HEK293 (cell line): Measurements from ENCODE around the gene FAM13B.

ENCODE experiments used
- CTCF ChIA-PET: fragments of 350-600 bp; formaldehyde crosslinking; extraction: SDS; loops from one replicate; lab custom pipeline; 2021; ENCODE audit warnings: antibody characterized with exemption; lab: Yijun Ruan, JAX
- POLR2A ChIA-PET: fragments of 300-600 bp; formaldehyde crosslinking; extraction: SDS; loops from one replicate; lab custom pipeline; 2020; ENCODE audit warnings: antibody characterized with exemption, inconsistent platforms; lab: Yijun Ruan, JAX
- H3K27ac ChIP-seq: fragments of 200-500 bp; sonication (Bioruptor generic); 2 replicates; pipeline ENCODE4 v1.5.1; 2014; ENCODE audit warnings: low read depth, low read length, control low read depth, inconsistent platforms; ENCODE audit errors: extremely low read depth
- H3K36me3 ChIP-seq, 2 experiments: fragments of 200-500 bp in 1 of 2; sonication (Bioruptor generic) in 1 of 2; 1 replicate in 1 of 2; 2 replicates in 1 of 2; pipeline ENCODE4 v1.5.1; 2014 to 2017; ENCODE audit warnings: inconsistent platforms in 2 of 2, low read length in 2 of 2; ENCODE audit not compliant: control insufficient read depth in 2 of 2, insufficient read depth in 1 of 2
- H3K4me1 ChIP-seq: fragments of 200-500 bp; sonication (Bioruptor generic); 2 replicates; pipeline ENCODE4 v1.5.1; 2014; ENCODE audit warnings: mild to moderate bottlenecking, low read length, inconsistent platforms; ENCODE audit not compliant: control insufficient read depth, insufficient read depth
- H3K4me3 ChIP-seq: 2 replicates; pipeline ENCODE4 v1.5.1; 2011; ENCODE audit warnings: low read depth, mild to moderate bottlenecking, control low read depth, low read length, moderate library complexity
- H3K9me3 ChIP-seq: fragments of 200-500 bp; sonication (Bioruptor generic); 2 replicates; pipeline ENCODE4 v1.5.1; 2014; ENCODE audit warnings: low read depth, low read length, inconsistent platforms; ENCODE audit not compliant: control insufficient read depth, insufficient read depth
- BCL11B ChIP-seq: fragments of 450-650 bp; formaldehyde crosslinking; IDR thresholded peaks from 2 replicates; pipeline ENCODE4 v1.5.1; 2016; ENCODE audit warnings: low read depth, missing biosample characterization, missing genetic modification characterization
- KLF16 ChIP-seq: fragments of 450-650 bp; formaldehyde crosslinking; IDR thresholded peaks from 2 replicates; pipeline ENCODE4 v1.5.1; 2017; ENCODE audit warnings: missing biosample characterization, missing genetic modification characterization
- ZBTB1 ChIP-seq: fragments of 450-650 bp; formaldehyde crosslinking; IDR thresholded peaks from 2 replicates; pipeline ENCODE4 v1.5.1; 2016; ENCODE audit warnings: missing biosample characterization, missing genetic modification characterization
- ZBTB21 ChIP-seq: fragments of 450-650 bp; formaldehyde crosslinking; IDR thresholded peaks from 2 replicates; pipeline ENCODE4 v1.5.1; 2017; ENCODE audit warnings: missing biosample characterization, missing genetic modification characterization
- ZFP3 ChIP-seq: fragments of 450-650 bp; formaldehyde crosslinking; IDR thresholded peaks from 2 replicates; pipeline ENCODE4 v1.5.1; 2016; ENCODE audit warnings: low read depth, missing biosample characterization, missing genetic modification characterization
- ZNF121 ChIP-seq: fragments of 450-650 bp; formaldehyde crosslinking; IDR thresholded peaks from 2 replicates; pipeline ENCODE4 v1.5.1; 2016; ENCODE audit warnings: missing biosample characterization, missing genetic modification characterization
- ZNF132 ChIP-seq: fragments of 450-650 bp; formaldehyde crosslinking; IDR thresholded peaks from 2 replicates; pipeline ENCODE4 v1.5.1; 2017; ENCODE audit warnings: missing biosample characterization, missing genetic modification characterization, borderline replicate concordance
- ZNF23 ChIP-seq: fragments of 450-650 bp; formaldehyde crosslinking; IDR thresholded peaks from 2 replicates; pipeline ENCODE4 v1.5.1; 2016; ENCODE audit warnings: missing biosample characterization, missing genetic modification characterization, borderline replicate concordance
- ZNF544 ChIP-seq: fragments of 450-650 bp; formaldehyde crosslinking; IDR thresholded peaks from 2 replicates; pipeline ENCODE4 v1.5.0; 2017; ENCODE audit warnings: missing biosample characterization, missing genetic modification characterization
- ZNF626 ChIP-seq: fragments of 450-650 bp; sonication (Bioruptor Pico); formaldehyde crosslinking; IDR thresholded peaks from 2 replicates; pipeline ENCODE4 v1.5.1; 2018; ENCODE audit warnings: missing biosample characterization, missing genetic modification characterization, inconsistent platforms
- ZNF76 ChIP-seq: fragments of 450-650 bp; formaldehyde crosslinking; IDR thresholded peaks from 2 replicates; pipeline ENCODE4; 2016; ENCODE audit warnings: low read depth, missing biosample characterization, missing genetic modification characterization, borderline replicate concordance
- ZNF837 ChIP-seq: fragments of 450-650 bp; formaldehyde crosslinking; IDR thresholded peaks from 2 replicates; pipeline ENCODE4 v1.5.1; 2016; ENCODE audit warnings: missing biosample characterization, missing genetic modification characterization
- ZNF843 ChIP-seq: fragments of 450-650 bp; formaldehyde crosslinking; IDR thresholded peaks from 2 replicates; pipeline ENCODE4 v1.5.1; 2016; ENCODE audit warnings: missing biosample characterization, missing genetic modification characterization
- TF ChIP-seq, protein P1 (sequence below): fragments of 450-650 bp; formaldehyde crosslinking; optimal IDR thresholded peaks from 2 replicates; pipeline ENCODE3; 2016; ENCODE audit warnings: missing biosample characterization, mild to moderate bottlenecking, missing genetic modification characterization
- TF ChIP-seq, protein P2 (sequence below): fragments of 450-650 bp; formaldehyde crosslinking; IDR thresholded peaks from 2 replicates; pipeline ENCODE4 v1.5.1; 2016; ENCODE audit warnings: missing biosample characterization, missing genetic modification characterization
- TF ChIP-seq, protein P3 (sequence below): fragments of 450-650 bp; formaldehyde crosslinking; IDR thresholded peaks from 2 replicates; pipeline ENCODE4 v1.5.1; 2016; ENCODE audit warnings: missing biosample characterization, missing genetic modification characterization
- TF ChIP-seq, protein P4 (sequence below): fragments of 450-650 bp; formaldehyde crosslinking; IDR thresholded peaks from 2 replicates; pipeline ENCODE4 v1.5.1; 2016; ENCODE audit warnings: missing biosample characterization, missing genetic modification characterization
- TF ChIP-seq, protein P5 (sequence below): fragments of 450-650 bp; formaldehyde crosslinking; IDR thresholded peaks from 2 replicates; pipeline ENCODE4 v1.5.1; 2016; ENCODE audit warnings: missing biosample characterization, missing genetic modification characterization

The FAM13B gene

DNA sequence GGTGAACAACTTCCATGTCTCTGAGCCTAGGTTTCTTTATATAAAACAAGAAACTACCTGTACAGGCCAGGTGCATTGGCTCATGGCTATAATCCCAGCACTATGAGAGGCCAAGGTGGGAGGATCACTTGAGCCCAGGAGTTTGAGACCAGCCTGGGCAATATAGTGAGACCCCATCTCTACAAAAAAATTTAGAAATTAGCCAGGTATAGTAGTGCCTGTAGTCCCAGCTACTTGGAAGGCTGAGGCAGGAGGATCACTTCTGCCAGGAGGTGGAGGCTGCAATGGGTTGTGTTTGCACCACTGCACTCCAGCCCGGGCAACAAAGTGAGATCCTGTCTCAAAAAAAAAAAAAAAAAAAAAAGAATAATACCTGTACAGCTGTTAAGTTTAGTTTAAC, 11.1 kb downstream of the FAM13B start:
- no peaks in the 10 kb centered on the region for H3K9me3 ChIP-seq
- no peak for TF ChIP-seq ZNF23 (tag by site-specific recombination)
- peak; percentile 82 for TF ChIP-seq ZNF121
- TF ChIP-seq, all 188 proteins: peak for 1
- H3K36me3 ChIP-seq = peaks cover 12 to 37% of the 10 kb centered on the region in 2 experiments
- H3K4me1 ChIP-seq = 0 out of 2 replicates have a peak, but pooled peaks cover 2% of the 10 kb centered on the region
- ChIA-PET POLR2A (interaction anchor here (0.7 kb wide), 1 partner anchor 11 kb away, joined by 3 read pairs; no protein-coding TSS in a partner anchor), CTCF (interaction anchor here (1.7 kb wide), 1 partner anchor 14 kb away, joined by 5 read pairs; no protein-coding TSS in a partner anchor)
- H3K27ac ChIP-seq = no peak overlapping the region
- no peak overlapping the region for H3K4me3 ChIP-seq

DNA sequence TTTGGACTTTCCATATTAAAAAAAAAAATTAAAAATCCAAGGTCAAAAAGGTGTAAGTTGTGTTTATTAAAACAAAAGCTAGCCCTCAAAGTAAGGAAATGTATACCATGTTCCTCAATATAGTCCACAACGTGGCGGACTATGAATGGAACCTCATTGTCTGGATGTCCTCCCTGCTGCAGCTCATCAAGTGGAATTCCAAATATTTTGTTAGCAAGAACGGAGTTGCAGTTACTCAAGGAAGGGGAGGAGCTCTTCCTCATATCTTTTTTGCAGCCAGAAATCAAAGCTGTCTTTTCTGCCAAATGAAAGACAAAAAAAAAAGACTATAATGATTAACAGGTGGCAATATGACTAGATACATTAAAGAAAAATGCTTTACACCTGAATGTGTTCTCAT, 14.0 kb downstream of the FAM13B start:
- H3K4me3 ChIP-seq = no peak overlapping the region
- H3K9me3 ChIP-seq = no peaks in the 10 kb centered on the region
- H3K36me3 ChIP-seq = peaks cover 28 to 58% of the 10 kb centered on the region in 2 experiments
- no peak overlapping the region for H3K27ac ChIP-seq
- no peaks in the 10 kb centered on the region for H3K4me1 ChIP-seq
- TF ChIP-seq, protein P1, sequence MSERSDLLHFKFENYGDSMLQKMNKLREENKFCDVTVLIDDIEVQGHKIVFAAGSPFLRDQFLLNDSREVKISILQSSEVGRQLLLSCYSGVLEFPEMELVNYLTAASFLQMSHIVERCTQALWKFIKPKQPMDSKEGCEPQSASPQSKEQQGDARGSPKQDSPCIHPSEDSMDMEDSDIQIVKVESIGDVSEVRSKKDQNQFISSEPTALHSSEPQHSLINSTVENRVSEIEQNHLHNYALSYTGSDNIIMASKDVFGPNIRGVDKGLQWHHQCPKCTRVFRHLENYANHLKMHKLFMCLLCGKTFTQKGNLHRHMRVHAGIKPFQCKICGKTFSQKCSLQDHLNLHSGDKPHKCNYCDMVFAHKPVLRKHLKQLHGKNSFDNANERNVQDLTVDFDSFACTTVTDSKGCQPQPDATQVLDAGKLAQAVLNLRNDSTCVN (tag by site-specific recombination) = no peak
- TF ChIP-seq KLF16 (tag by site-specific recombination) (no peak), ZBTB21 (tag by site-specific recombination) (no peak), BCL11B (tag by site-specific recombination) (no peak), ZNF544 (tag by site-specific recombination) (no peak), ZBTB1 (tag by site-specific recombination) (no peak), ZNF626 (tag by site-specific recombination) (no peak), ZNF843 (tag by site-specific recombination) (no peak), ZFP3 (tag by site-specific recombination) (no peak), ZNF132 (no peak), ZNF76 (no peak), ZNF837 (no peak)
- TF ChIP-seq, protein P2, sequence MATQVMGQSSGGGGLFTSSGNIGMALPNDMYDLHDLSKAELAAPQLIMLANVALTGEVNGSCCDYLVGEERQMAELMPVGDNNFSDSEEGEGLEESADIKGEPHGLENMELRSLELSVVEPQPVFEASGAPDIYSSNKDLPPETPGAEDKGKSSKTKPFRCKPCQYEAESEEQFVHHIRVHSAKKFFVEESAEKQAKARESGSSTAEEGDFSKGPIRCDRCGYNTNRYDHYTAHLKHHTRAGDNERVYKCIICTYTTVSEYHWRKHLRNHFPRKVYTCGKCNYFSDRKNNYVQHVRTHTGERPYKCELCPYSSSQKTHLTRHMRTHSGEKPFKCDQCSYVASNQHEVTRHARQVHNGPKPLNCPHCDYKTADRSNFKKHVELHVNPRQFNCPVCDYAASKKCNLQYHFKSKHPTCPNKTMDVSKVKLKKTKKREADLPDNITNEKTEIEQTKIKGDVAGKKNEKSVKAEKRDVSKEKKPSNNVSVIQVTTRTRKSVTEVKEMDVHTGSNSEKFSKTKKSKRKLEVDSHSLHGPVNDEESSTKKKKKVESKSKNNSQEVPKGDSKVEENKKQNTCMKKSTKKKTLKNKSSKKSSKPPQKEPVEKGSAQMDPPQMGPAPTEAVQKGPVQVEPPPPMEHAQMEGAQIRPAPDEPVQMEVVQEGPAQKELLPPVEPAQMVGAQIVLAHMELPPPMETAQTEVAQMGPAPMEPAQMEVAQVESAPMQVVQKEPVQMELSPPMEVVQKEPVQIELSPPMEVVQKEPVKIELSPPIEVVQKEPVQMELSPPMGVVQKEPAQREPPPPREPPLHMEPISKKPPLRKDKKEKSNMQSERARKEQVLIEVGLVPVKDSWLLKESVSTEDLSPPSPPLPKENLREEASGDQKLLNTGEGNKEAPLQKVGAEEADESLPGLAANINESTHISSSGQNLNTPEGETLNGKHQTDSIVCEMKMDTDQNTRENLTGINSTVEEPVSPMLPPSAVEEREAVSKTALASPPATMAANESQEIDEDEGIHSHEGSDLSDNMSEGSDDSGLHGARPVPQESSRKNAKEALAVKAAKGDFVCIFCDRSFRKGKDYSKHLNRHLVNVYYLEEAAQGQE (tag by site-specific recombination) = no peak
- TF ChIP-seq, protein P3, sequence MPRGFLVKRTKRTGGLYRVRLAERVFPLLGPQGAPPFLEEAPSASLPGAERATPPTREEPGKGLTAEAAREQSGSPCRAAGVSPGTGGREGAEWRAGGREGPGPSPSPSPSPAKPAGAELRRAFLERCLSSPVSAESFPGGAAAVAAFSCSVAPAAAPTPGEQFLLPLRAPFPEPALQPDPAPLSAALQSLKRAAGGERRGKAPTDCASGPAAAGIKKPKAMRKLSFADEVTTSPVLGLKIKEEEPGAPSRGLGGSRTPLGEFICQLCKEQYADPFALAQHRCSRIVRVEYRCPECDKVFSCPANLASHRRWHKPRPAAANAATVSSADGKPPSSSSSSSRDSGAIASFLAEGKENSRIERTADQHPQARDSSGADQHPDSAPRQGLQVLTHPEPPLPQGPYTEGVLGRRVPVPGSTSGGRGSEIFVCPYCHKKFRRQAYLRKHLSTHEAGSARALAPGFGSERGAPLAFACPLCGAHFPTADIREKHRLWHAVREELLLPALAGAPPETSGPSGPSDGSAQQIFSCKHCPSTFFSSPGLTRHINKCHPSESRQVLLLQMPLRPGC (tag by site-specific recombination) = no peak
- TF ChIP-seq, protein P4, sequence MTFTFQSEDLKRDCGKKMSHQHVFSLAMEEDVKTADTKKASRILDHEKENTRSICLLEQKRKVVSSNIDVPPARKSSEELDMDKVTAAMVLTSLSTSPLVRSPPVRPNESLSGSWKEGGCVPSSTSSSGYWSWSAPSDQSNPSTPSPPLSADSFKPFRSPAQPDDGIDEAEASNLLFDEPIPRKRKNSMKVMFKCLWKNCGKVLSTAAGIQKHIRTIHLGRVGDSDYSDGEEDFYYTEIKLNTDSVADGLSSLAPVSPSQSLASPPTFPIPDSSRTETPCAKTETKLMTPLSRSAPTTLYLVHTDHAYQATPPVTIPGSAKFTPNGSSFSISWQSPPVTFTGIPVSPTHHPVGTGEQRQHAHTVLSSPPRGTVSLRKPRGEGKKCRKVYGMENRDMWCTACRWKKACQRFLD = no peak
- TF ChIP-seq, protein P5, sequence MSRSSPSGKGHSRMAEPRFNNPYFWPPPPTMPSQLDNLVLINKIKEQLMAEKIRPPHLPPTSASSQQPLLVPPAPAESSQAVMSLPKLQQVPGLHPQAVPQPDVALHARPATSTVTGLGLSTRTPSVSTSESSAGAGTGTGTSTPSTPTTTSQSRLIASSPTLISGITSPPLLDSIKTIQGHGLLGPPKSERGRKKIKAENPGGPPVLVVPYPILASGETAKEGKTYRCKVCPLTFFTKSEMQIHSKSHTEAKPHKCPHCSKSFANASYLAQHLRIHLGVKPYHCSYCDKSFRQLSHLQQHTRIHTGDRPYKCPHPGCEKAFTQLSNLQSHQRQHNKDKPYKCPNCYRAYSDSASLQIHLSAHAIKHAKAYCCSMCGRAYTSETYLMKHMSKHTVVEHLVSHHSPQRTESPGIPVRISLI (tag by site-specific recombination) = no peak
- ChIA-PET POLR2A (no interaction called here), CTCF (interaction anchor here (0.7 to 0.9 kb wide), 2 partner anchors 9 to 17 kb away, joined by 4 read pairs; no protein-coding TSS in a partner anchor)
